Ureter (tissue), 1 donor: ENCODE data around the gene SAMD1. TPM values are rescaled to one million over a fixed set of nuclear protein-coding genes. Genes with fewer than 3 reads are reported as not detected.

Source experiments
- DNase-seq: peaks from one replicate; pipeline ENCODE4 v3.0.0-alpha.2; 2020; ENCODE audit warnings: low spot score
- total RNA-seq: library from RNA; stranded (reverse); gene quantifications from one replicate; pipeline ENCODE4 v1.2.4, GENCODE V29; 2023
- donor health status: DM: yes; HTN: yes; CAD: no.

Gene SAMD1
- total RNA-seq, 1 donor from 2014 or later, result 24.3 TPM

DNA sequence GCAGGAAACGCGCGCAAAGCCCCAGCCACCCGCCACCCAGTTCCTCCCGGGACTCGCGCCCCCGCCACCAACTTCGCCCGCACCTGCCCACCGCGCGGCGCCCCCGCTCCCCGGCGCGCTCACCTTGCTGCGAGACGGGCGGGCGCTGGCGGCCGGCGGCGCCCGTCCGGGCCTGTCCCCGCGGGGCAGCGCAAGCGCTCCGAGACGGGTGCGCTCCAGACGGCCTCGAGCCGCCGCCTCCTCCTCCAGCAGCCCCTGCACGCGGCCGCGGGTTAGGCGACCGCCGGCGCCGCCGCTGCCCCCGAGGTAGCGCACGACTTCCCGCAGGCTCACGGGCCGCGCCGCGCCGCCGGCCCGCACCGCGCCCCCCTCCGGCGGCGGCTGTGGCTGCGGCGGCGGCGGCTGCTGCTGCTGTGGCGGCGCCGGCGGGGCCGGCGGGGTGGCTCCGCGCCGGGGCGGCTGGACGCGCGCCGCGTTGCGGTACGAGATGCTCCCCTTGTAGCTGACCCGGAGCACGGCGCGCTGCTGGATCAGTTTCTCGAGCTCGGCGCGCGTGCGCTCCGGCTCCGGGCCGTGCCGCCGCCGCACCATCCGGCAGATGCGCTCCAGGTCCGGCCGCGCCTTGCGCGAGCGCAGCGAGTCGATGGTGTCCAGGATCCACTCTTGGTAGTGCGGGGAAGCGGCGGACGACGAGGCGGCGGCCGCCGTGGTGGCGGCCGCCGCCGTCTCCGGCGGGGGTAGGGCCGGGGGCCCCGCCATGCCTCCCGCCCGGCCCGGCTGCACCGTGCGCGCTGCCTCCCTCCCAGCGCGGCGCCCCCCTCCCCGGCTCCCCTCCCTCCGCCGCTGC is 666 bp downstream of the SAMD1 start:
- DNase-seq, result no peak

DNA sequence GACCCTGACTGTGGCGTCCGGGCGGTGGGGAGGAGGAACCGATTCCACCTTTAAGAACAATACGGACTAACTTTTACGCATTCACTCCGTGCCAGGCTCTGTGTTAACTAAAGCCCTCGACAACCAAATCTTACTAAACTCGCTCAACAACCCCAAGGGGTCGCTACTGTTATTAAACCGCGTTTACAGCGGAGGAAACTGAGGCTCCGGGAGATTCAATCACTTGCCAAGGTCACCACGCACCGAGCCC is 1.2 kb downstream of the SAMD1 start:
- DNase-seq, result no peak

DNA sequence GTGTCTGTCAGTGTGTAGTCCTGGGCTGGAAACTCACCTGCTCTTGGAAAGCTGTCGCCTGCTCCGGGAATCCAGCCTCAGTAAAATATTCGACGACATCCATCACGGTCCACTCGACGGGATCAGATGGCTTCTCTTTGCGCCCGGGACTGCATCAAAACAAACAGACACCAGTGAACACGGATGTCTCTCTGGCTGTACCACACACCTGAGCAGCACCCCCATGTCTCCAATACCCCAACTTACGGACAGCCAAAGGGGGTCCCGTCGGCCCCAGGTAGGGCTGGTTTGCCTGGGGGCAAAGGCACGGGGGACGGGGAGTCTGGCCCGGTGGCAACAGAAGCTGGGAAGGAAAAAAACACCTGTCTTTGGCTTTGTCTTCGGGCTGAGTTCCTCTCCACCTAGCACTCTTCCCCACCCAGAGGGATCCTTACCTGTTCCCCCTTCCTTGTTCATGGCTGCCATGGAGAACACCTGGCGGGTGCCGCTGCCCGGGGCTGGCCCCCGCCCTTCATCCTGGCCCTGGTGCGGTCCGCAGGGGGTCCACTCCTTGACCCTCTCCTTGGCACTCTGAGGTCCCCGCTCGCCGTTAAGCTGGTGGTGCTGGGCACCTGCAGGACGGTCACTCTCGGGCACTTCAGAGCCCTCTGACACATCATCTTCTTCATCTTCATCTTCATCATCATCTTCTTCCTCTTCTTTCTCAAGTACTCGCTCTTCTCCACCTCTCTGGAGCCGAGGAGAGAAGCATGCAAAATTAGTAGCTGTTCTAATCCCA is 1.7 kb downstream of the SAMD1 start:
- DNase-seq, result no peak

DNA sequence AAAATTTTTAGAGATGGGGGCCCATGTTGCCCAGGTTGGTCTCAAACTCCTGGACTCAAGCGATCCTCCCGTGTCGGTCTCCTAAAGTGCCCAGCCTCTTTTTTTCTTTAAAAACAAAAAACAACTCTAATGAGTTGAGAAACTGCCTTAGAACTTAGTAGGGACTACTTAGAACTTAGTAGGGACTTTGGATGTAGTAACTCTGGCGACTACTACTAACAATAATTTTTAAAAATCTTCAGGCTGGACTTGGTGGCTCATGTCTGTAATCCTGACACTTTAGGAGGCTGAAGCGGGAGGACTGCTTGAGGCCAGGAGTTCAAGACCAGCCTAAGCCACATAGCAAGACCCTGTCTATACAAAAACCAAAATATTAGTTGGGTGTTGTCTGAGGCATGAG is 4.5 kb downstream of the SAMD1 start:
- no peak for DNase-seq

DNA sequence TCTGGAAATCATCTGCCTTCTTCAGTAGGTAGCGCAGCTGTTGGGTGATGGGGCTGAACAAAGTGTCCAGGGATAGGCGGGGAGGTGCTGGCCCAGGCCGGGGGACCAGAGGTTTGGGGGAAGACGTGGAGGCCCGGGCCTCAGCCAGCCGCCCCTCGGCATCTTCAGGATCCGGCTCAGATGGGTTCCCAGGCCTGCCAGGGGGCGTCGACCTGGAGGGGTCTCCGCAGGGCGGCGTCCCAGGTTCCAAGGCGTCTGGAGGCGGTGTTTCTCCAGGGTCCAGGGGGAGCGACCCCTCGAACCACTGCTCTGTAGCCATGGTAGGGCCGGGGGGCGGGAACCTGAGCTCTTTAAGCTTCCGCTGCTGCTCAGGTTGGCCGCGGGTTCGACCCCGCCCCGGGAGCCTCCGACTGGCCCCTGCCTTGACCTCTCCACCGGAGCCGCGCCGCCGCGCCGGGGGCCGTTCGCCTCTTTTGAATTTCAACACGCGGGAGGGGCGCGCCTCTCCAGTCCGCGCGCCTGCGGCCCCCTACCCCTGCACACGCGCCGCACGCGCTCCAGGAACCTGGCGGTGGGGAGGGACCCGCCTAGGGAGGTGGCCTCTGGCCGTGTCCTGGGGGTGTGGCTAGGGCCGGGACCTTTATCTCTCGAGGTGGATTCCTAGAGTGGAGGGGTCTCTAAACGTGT is 5.1 kb downstream of the SAMD1 start, which contains the start of gene C19orf67:
Gene C19orf67 (minus strand): TSS at position 475 of the 687 bp plus-strand sequence. CDS start 156 bp downstream, at position 319.
- DNase-seq, result no peak

DNA sequence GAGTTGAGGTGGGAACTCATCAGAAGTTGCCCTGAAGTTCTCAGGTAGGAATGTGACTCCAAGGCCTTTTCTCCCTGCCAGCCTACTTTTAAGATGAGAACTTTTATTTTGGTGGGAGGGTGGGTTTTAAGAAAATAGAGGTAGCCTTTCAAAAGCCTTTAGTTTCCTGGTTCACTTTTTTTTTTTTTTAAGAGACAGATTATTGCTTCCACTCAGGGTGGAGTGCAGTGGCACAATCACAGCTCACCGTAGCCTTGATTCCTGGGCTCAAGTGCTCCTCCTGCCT is 7.9 kb downstream of the SAMD1 start:
- no peak for DNase-seq

DNA sequence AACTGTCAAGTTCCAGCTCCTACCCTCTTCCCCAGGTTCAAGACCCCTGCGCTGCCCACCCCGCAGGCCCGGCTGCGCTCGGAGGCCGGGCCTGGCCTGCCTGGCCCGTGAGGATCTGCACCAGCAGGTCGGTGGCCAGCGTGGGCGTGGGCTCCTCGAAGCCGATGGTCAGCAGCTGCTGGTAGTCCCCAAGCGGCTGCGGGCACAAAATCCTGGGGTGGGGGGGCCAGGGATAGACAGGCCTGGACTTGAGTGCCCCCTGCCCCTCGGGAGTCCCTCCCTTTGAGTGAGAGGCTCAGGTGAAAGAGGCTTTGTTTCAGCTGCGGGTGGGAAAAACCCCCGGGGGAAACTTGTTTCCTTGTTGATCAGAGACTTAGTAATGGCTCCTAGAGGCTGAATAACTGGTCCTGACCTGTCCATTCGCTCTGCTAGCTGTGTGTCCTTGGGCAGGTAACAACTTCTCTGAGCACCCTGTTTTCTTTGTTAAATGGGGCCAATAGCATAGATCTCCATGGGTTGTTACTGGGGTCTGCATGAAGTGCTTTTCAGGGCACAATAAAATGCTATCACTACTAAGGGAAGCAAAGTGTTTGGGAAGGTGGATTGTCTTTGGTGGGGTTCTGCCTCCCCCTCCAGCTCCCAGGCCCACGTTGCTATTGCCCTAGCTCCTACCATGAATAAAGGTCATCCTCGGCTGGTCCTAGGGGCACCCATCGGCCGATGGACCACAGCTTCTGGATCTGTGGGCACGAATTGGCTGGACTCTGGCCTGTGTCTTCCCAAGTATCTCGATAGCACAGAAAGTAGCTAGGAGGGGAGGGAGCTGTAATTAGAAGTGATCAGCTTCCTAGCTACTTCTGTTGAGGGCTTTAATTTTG is 8.5 kb downstream of the SAMD1 start:
- peak; percentile 79 for DNase-seq

DNA sequence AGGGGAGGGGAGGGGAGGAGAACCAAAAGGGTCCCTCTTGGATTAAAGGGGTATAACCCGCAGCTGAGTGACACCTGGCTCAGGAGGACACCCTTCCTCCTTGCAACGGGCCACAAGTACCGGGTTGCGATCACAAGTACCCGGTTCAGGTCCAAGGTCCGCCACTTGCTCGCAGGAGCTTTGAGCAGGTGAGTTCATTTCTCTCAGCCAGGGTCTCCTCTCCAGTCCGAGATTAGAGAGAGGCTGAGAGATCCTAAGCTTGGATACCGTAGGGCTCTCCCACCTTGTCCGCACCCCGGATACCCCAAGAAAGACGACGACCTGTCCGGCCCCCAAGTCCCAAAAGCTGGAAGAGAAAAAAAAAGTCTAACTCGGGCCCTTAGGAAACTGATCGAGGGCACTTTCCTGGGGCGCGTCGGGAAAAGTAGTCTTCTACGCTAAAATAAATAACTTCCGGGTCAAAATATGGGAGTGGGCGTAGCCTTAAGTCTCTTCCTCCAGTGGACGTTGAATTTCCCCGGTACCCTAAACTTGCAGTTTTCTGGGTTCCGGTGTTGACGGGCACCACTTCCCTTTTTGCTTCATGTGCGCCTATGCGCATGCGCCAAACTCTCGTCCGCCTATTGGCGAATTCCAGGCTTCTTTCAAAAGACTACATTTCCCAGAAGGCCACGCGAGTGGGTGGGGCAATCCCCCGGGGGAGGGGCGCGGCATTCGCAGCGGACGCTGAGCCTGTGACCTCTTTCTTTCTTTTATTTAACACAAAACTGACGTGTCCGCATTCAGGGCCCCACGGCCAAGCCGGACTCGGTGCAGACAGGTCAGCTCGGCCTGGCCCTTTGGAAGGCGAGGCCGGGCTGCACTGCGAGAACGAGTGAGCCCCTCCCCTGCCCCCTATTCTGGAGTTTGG is 9.4 kb downstream of the SAMD1 start:
- DNase-seq, result peak; percentile 100

DNA sequence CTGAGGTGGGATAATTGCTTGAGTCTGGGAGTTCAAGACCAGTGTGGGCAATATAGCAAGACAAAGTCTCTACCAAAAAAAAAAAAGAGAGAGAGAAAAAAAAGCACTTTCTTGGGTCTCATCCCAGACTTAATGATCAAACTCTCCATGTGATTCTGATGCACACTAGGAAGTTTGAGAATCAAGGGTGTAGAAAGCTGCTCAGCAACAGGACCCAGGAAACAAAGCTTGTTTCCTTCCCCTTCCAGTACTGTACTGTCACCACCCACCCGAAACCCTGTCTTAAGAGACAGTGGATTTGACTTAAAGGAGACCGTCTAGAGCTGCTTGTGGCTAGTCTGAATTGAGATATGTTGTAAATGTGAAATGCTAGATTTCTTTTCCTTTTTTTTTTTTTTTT is 12.1 kb downstream of the SAMD1 start:
- no peak for DNase-seq

DNA sequence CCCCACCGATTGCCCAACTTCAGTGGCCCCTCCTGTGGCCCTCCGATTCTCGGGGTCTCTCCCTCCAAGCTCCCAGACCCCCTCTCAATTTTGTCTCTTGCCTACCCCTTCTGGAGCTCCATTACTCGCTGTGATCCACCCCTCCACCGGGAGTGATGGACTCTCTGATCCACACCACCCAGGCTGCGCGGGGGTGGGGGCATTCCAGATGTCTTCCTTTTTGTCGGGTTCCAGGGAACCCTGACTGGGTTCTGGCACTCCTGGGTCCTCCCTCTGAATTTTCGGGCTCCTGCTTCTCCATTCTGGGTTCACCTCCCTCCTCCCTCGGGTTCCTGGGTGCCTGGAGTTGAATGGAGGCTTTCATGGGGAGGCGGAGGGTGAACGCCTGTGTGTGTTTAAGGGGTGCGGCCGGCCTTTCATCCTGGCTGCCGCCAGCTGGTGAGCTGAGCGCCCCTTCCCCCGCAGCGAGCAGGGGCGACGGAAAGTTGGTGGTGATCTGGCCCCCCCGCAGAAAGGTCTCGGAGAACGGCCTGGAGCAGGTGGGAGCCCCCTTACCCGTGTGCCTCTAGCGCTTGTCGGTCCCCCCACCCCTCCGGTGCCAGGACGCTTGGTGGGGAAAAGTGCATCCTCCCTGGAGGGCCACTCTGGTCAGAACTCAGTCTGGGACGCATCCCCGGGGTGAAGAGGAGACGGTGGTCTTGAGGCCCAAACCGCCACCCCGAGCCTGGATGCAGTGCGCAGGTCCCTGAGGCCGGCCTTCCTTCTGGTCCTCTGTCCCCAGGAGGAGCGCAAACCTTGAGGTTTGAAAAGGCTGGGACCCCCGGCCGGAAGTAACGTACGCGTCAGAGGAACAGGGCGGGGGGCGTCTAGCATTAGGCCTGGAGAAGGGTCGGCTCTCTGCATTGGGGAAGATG is 16.4 kb downstream of the SAMD1 start:
- no peak for DNase-seq

DNA sequence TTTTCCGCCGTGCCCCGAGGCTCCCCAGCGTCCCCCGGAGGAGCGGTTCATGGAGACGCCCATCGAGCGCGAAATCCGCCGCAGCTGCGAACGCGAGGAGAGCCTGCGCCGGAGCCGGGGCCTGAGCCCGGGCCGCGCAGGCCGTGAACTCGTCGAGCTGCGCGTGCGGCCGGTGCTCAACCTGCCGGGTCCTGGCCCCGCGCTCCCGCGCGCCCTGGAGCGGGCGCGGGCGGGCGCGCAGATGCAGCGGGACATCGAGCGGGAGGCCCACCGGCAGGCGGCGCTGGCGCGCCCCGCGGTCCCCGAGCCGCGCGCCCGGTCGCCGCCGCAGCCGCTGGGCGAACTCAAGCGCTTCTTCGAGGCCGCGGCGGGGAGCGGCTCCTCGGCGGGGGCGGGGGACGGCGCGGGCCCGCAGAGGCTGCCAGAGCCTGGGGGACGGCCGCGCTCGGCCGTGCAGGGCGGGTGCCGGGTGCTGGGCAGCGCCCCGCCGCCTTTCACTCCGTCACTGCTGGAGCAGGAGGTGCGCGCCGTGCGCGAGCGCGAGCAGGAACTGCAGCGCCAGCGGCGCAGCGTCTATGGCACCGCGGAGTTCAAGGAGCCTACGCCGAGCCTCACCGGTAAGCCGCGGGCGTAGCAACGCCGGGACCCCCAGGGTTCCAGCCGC is 17.2 kb downstream of the SAMD1 start:
- peak; percentile 75 for DNase-seq

DNA sequence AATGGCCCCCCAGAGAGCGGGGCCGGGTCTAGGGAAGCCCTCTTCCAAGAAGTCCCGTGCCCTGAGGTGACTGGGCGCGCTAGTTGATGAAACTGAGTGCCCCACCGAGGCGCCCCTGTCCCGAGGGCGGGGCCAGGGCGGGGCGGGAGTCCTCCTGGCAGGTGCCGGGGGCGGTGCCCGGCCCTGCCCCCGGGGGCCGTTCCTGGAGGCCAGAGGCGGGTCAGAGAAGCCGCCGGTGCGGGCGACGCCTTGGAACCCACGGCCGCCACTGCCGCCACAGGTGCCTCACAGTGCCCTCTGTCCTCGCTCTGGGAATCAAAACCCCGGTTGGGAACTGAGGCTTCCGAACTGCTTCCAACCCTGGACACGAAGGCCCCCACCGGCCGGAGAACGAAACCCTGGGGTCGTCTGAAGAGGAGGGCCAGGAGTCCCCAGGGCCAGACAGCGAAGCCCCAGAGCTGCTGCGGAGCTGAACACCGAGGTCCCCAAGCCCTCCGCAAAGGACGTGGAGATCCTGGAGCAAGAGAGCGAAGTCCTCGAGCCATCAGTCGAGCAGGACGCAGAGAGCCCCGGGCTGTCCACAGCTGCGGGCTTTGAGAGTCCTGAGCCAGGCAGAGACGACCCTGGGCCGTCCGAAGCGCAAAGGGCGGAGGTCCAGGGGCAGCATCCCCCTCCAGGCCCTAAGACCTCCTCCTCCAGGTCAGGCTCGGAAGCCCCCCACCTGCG is 17.9 kb downstream of the SAMD1 start, which contains the start of gene MISP3:
Gene MISP3 (plus strand): TSS at position 252 of the 726 bp plus-strand sequence. CDS start 524 bp downstream, outside the sequence.
- DNase-seq, result no peak

DNA sequence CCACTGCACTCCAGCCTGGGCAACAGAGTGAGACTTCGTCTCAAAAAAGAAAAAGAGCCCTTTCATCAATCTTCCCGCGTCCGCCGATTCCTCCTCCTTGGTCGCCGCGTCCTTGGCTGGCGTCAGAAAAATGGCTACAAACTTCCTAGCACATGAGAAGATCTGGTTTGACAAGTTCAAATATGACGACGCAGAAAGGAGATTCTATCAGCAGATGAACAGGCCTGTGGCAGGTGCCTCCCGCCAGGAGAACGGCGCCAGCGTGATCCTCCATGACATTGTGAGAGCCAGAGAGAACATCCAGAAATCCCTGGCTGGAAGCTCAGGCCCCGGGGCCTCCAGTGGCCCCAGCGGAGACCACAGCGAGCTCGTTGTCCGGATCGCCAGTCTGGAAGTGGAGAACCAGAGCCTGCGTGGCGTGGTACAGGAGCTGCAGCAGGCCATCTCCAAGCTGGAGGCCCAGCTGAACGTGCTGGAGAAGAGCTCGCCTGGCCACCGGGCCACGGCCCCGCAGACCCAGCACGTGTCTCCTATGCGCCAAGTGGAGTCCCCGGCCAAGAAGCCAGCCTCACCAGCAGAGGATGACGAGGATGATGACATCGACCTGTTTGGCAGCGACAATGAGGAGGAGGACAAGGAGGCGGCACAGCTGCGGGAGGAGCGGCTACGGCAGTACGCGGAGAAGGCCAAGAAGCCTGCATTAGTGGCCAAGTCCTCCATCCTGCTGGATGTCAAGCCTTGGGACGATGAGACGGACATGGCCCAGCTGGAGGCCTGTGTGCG is 20.1 kb downstream of the SAMD1 start:
- DNase-seq, result no peak

DNA sequence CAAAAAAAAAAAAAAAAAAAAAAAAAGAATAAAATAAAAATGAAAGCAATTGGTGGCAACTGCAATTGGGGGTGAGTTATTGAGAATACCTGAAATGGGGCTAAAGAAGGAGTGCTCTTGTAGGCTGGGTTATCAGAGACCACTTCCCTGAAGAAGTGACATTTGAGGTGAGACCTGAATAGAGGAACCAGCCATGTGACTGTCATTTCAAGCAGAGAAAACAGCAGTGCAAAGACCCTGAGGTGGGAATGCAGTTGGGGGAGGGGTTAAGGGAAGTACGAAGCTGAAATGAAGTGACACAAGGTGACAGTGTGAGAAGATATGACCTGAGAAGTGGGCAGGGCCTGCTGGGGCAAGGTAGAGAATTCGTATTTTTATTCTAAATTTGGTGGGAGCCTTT is 24.4 kb downstream of the SAMD1 start:
- DNase-seq, result no peak

DNA sequence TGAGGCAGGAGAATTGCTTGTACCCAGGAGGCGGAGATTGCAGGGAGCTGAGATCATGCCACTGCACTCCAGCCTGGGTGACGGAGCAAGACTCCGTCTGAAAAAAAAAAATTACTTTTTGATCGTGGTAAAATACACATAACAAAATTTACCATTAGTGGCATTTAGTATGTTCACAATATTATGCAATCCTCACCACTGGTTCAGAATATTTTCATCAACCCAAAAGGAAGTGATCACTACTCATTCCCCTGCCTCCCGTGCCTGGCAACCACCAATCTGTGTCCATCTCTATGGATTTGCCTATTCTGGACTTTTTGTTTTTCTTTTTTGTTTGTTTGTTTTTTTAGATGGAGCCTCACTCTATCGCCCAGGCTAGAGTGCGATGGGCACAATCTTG is 27.4 kb downstream of the SAMD1 start:
- DNase-seq, result no peak

DNA sequence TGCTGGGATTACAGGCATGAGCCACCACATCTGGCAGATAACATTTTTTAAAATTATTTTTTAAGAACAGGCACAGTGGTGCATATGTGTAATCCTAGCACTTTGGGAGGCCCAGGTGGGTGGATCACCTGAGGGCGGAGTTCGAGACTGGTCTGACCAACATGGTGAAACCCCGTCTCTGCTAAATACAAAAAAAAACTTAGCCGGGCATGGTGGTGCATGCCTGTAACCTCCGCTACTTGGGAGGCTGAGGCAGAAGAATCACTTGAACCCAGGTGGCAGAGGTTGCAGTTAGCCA is 28.0 kb downstream of the SAMD1 start:
- no peak for DNase-seq

DNA sequence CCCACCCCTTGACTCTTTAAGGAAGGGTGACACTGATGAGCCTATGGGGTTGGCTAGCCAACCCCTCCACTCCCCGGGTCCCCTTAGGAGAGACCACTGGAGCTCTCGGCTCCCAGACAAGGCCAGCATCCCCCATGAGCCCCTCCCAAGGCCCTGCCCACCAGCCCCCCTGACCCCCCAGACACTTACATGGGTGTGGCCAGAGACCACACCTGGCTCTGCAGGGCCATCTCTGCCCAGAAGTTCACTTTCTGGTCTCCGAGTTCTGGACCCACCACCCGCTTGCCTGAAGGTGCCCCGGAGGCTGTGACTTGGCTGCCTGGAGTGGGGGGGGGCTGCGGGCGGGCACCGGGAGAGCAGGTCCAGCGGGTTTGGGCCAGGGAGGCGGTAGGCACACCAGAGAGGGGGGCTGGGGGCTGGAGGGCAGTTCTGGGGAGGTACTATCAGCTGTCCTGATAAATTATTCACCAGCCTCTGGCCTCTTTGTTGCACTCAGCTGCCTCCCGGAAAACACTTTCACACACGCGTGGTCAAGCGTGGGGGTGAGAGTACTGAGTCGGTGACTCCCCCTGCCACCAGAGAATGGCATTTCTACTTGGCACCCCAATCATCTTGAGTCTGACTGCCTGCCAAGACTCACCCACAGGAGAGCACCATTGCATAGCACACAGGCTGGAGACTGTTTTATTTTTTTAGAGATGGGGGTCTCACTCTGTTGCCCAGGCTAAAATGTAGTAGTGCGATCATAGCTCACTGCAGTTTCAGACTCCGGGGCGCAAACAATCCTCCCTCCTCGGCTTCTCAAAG is 28.6 kb downstream of the SAMD1 start, which contains the start of gene PALM3:
Gene PALM3 (minus strand): TSS at position 326 of the 807 bp plus-strand sequence. CDS start 96 bp downstream, at position 230.
- peak; percentile 86 for DNase-seq
